HUES48 (cell line): ENCODE measurements around the gene PANK1.
A peak's percentile ranks its signal among the peaks of the same experiment; 100 is the strongest.
"Not testable (repeated sequence)": the region's sequence is repeated elsewhere in the genome, so short reads cannot be mapped to it uniquely, and the experiment has no call there.

Experiments
- H3K27ac ChIP-seq: one replicate; pipeline ENCODE4 v1.7.0; 2013; ENCODE audit warnings: low read depth, low read length, inconsistent platforms
- H3K27me3 ChIP-seq: 2 replicates; pipeline ENCODE4 v1.6.1; 2013; ENCODE audit warnings: mild to moderate bottlenecking, low read length; ENCODE audit not compliant: control insufficient read depth, insufficient read depth
- H3K36me3 ChIP-seq: 2 replicates; pipeline ENCODE4 v1.6.1; 2013; ENCODE audit warnings: low read length; ENCODE audit not compliant: control insufficient read depth, insufficient read depth
- H3K4me1 ChIP-seq: 2 replicates; pipeline ENCODE4 v1.6.1; 2013; ENCODE audit warnings: mild to moderate bottlenecking, low read length; ENCODE audit not compliant: control insufficient read depth, insufficient read depth
- H3K4me3 ChIP-seq: 2 replicates; pipeline ENCODE4 v1.5.1; 2013; ENCODE audit warnings: mild to moderate bottlenecking, low read depth, low read length
- H3K9ac ChIP-seq: 2 replicates; pipeline ENCODE4 v1.6.1; 2013; ENCODE audit warnings: mild to moderate bottlenecking, low read depth, low read length, moderate library complexity
- H3K9me3 ChIP-seq: 2 replicates; pipeline ENCODE4 v1.6.1; 2013; ENCODE audit warnings: low read length; ENCODE audit not compliant: control insufficient read depth, insufficient read depth

PANK1 gene

DNA sequence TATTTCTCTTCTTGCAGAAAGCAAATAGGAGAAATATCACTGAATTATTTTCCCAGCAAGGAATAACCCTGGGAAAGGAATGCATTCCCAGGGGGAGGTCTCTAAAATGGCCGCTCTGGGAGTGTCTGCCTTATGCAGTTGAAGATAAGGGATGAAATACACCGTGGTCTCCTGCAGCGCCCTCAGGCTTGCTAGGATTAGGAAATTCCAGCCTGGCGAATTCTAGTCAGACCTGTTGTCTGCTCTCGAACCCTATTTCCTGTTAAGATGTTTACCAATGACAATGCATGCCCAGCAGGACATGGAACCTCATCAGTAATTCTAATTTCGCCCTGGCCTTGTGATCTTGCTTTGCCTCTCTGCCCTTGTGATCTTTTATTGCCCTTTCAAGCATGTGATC, 24.7 kb downstream of the PANK1 start:
- Histone ChIP-seq H3K27ac (peak overlapping the region; percentile 82), H3K9me3 (peaks cover 28% of the 10 kb centered on the region)
- not testable (repeated sequence) for H3K36me3 ChIP-seq, H3K4me3 ChIP-seq, H3K4me1 ChIP-seq, H3K27me3 ChIP-seq, H3K9ac ChIP-seq

DNA sequence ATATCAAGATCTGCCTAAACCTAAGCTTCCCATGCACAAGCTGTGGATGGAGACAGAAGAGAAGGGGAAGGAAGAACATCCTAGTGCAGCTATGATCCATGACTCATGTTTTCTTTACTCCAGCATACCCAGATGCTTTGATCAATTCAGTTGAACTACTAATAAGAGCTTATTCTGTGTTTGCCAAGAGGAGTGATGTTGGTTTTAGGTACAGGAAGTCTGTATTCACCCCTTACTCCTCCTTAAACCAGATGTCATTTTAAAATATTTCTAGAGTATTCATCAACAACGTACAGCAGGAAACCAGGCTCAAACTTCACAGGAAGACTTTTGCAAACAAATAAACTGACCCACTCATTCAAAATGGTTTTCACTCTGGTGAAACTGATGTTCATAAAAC, 29.2 kb downstream of the PANK1 start:
- H3K27ac ChIP-seq = no peak overlapping the region
- peaks cover 16% of the 10 kb centered on the region for H3K9me3 ChIP-seq
- no peaks in the 10 kb centered on the region for H3K27me3 ChIP-seq
- no peak overlapping the region for H3K9ac ChIP-seq
- H3K36me3 ChIP-seq = peaks cover 13% of the 10 kb centered on the region
- H3K4me1 ChIP-seq = peaks cover 12% of the 10 kb centered on the region; the same call in 1 of the 2 replicates
- no peak overlapping the region for H3K4me3 ChIP-seq

DNA sequence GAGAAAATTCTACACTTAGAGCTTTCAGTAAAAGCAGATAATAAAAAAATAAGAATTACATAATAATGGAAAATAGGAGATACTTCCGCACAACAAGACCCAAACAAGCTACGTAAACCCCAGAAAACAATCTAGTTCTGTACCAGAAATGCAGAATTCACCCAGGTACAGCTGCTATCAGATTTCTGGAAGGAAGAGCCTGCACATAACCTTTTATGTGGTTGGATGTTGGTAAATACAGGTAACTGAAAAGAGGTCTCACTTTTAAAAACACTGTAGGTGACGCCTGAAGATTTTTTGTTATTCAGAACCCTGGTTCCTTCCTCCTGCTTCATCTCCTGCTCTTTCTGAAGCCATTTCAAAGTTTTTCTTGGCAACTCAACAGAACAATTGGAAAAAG, 29.9 kb downstream of the PANK1 start:
- no peak overlapping the region for H3K27ac ChIP-seq
- no peak overlapping the region for H3K9ac ChIP-seq
- no peak overlapping the region for H3K4me3 ChIP-seq
- peaks cover 12% of the 10 kb centered on the region; the same call in 1 of the 2 replicates for H3K4me1 ChIP-seq
- H3K36me3 ChIP-seq = peaks cover 20% of the 10 kb centered on the region
- H3K27me3 ChIP-seq = no peaks in the 10 kb centered on the region
- H3K9me3 ChIP-seq = peaks cover 11% of the 10 kb centered on the region; the same call in 1 of the 2 replicates

DNA sequence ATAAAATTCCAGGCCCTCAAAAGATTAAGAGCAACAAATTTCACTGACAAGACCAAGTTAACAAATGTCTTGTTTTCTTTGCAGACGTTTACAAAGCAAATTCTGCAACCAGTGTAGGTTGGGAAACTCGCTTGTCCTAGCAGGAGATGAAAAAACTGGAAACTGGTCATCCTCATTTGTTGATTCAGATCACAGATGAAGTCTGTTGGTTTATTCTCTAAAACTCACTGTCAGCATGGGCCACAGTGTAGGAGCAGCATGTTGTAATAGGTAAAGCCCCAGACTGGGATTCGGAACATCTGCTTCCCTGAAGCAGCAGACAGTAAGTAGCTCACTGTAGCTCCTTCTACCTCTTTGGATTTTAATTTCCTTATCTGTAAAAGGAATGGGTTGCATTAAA, 31.5 kb downstream of the PANK1 start:
- Histone ChIP-seq H3K27ac (no peak overlapping the region), H3K4me1 (peaks cover 12% of the 10 kb centered on the region; the same call in 1 of the 2 replicates), H3K27me3 (no peaks in the 10 kb centered on the region), H3K9me3 (no peaks in the 10 kb centered on the region), H3K4me3 (no peak overlapping the region), H3K9ac (no peak overlapping the region), H3K36me3 (peaks cover 35% of the 10 kb centered on the region)

DNA sequence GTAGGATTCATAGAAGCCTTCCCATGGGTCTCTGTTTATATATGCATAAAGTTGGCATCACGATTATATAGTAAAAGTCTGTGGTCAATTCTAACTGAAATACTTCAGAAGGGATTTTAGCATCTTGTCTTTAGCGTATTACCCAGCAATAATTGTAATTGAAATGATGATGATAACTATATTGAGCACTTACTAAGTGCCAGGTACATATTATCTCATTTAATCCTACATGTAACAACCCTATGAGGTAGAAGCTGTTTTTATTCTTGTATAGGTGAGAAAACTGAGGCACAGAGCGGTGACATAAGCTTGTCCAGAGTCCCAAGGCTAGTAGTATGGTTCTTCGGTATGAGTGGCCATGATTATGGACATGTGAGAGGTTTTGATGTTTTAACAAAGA, 33.8 kb downstream of the PANK1 start:
- peaks cover 7% of the 10 kb centered on the region; the same call in 1 of the 2 replicates for H3K4me1 ChIP-seq
- no peak overlapping the region for H3K4me3 ChIP-seq
- H3K9me3 ChIP-seq = no peaks in the 10 kb centered on the region
- H3K9ac ChIP-seq = no peak overlapping the region
- H3K36me3 ChIP-seq = peaks cover 50% of the 10 kb centered on the region
- H3K27me3 ChIP-seq = no peaks in the 10 kb centered on the region
- H3K27ac ChIP-seq = no peak overlapping the region

DNA sequence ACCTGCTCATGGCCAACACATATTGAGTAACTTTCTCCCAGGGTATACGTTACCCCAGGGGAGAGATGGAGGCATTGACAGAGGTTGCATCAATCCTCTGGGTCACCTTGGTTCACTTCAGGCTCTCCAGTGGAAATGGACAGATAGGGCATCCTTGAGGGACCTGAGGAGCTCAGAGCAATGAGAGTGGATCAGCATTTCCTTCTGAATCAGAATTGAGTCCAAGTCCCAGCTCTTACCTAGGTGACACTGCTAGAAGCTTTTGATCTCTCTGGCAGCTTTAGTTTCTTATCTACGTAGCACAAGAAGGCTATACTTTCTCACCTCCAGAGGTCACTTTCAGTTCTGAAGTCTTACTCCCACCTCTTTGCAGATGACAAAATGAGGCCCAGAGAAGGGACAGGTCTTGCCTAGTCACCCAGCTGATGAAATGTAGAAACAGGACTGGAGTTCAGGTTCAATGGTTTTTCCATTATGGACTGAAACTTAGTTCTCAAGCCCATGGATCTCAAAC, 35.2 kb downstream of the PANK1 start:
- Histone ChIP-seq H3K36me3 (peaks cover 63% of the 10 kb centered on the region), H3K4me1 (peaks cover 7% of the 10 kb centered on the region; the same call in 1 of the 2 replicates), H3K9me3 (no peaks in the 10 kb centered on the region), H3K4me3 (no peak overlapping the region), H3K9ac (no peak overlapping the region), H3K27ac (no peak overlapping the region), H3K27me3 (no peaks in the 10 kb centered on the region)

DNA sequence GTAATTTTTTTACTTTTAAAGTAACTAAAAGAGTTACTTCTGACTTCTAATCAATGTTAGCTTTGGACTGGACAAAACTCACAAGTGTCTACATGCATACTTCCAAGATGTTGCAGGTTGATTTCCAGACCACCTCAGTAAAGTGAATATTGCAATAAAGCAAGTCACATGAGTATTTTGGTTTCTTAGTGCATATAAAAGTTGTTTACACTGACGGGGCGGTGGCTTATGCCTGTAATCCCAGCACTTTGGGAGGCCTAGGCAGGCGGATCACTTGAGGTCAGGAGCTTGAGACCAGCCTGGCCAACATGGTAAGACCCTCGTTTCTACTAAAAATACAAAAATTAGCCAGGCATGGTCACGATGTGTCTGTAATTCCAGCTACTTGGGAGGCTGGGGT, 40.8 kb downstream of the PANK1 start:
- H3K9ac ChIP-seq = no peak overlapping the region
- H3K27me3 ChIP-seq = no peaks in the 10 kb centered on the region
- no peaks in the 10 kb centered on the region for H3K4me1 ChIP-seq
- peaks cover 62% of the 10 kb centered on the region for H3K36me3 ChIP-seq
- no peak overlapping the region for H3K4me3 ChIP-seq
- no peak overlapping the region for H3K27ac ChIP-seq
- no peaks in the 10 kb centered on the region for H3K9me3 ChIP-seq

DNA sequence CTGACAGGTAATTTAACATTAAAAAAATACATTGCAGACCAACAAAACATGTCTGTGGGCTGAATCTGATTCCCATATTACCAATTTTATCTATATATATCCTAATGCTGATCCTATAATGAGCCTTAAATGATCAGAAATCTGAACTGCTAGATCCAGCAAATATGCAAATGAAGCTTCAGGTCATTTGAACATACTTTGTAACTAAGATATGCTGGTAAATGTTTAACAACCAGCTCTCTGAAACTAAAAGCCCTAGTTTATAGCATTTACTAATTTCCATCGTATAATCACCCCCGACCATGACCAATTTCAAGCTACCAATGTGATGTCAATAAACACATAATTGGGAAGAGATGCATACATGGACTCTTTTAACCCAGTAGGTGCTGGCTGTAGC, 42.1 kb downstream of the PANK1 start:
- Histone ChIP-seq H3K9ac (no peak overlapping the region), H3K36me3 (peaks cover 63% of the 10 kb centered on the region), H3K4me1 (no peaks in the 10 kb centered on the region), H3K4me3 (no peak overlapping the region), H3K27me3 (no peaks in the 10 kb centered on the region), H3K27ac (no peak overlapping the region), H3K9me3 (no peaks in the 10 kb centered on the region)

DNA sequence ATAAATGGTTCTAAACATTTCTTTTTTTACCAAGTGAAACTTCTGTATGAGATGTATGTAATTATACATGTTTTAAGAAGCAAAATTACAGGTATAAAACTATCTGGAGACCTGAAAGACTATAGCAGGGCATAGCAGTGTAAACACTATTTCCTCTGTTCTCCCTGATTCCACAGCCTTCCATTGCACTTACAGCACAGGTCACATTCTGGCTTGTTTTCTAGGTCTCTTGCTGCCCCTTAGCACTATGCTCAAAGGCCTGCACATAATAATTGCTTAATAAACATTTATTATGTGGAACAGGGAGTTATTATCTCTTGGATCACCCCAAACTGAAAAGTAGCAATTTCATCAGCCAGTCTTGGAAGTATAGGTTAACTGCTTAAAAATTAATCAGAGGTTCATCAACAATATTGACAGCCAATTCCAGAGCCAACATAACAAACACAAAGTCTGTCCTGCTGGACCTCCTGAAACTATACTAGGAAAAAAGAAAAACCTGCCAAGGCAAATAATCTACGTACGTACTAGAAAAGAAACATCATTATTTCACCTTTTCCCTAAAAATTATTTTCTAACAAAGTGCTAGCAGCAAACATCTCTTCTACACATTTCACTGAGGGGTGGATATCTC, 43.2 kb downstream of the PANK1 start:
- no peaks in the 10 kb centered on the region for H3K27me3 ChIP-seq
- no peaks in the 10 kb centered on the region for H3K4me1 ChIP-seq
- no peaks in the 10 kb centered on the region for H3K9me3 ChIP-seq
- H3K27ac ChIP-seq = no peak overlapping the region
- H3K36me3 ChIP-seq = peaks cover 62% of the 10 kb centered on the region
- H3K4me3 ChIP-seq = no peak overlapping the region
- no peak overlapping the region for H3K9ac ChIP-seq

DNA sequence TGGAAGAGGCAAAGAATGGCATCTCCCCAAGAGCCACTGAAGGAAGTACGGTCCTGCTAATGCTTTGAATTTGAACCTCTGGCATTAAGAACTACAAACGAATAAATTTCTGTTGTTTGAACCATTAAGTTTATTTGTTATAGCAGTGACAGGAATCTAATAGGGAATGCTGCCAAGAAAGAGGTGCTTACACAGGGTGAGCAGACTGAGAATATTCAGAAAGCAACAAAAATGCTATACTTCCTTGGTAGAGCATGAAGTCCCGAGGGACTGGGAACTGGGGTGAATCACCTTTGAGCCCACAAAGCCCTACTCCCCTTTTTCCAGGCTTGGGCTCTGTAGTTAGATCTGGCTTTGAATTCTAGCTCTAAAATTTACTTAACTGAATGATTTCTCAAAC, 45.0 kb downstream of the PANK1 start:
- H3K27ac ChIP-seq = no peak overlapping the region
- no peaks in the 10 kb centered on the region for H3K4me1 ChIP-seq
- H3K27me3 ChIP-seq = no peaks in the 10 kb centered on the region
- no peak overlapping the region for H3K4me3 ChIP-seq
- H3K9me3 ChIP-seq = no peaks in the 10 kb centered on the region
- no peak overlapping the region for H3K9ac ChIP-seq
- peaks cover 52% of the 10 kb centered on the region for H3K36me3 ChIP-seq

DNA sequence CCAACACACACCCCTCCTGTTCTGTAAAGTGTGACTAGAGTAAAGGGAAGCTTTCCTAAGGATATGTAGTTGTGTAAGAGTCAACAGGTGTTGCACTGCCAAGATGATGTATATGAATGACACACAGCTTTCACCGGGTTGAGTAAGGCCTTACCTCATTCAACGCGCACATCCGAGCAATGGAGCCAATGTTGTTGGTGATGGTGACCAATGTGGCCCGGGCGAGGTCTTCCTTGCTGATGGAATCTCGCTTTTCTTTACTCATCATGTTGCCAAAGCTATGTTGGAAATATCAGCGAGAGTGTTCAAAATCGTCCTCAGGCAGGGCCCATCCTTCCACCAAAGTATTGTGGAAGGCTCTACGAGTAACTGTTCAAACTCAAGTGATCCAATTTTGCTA, 52.0 kb downstream of the PANK1 start:
- Histone ChIP-seq H3K36me3 (peaks cover 65% of the 10 kb centered on the region), H3K9me3 (no peaks in the 10 kb centered on the region), H3K4me1 (no peaks in the 10 kb centered on the region), H3K9ac (no peak overlapping the region), H3K27me3 (no peaks in the 10 kb centered on the region), H3K4me3 (no peak overlapping the region), H3K27ac (no peak overlapping the region)
